ENCODE measurements around the gene RILP. TPM values are rescaled to one million over a fixed set of nuclear protein-coding genes. Genes with fewer than 3 reads are reported as not detected.

The RILP gene
- total RNA-seq, 1 experiment from 2014 or later = 27.6 TPM

GRCh38 chr17:1647802-1648171 lies 1.9 kb downstream of the RILP start:
- peak overlapping the region; percentile 76; the same call in 1 of the 2 replicates for H3K4me3 ChIP-seq (ENCODE audit: low read length)
- H3K9me2 ChIP-seq (replicated peaks; ENCODE audit: low read length) = no peaks in the 10 kb centered on the region
- ChIA-PET POLR2A (ENCODE audit: unreplicated experiment) (interaction anchor here (0.7 to 2.6 kb wide), 2 partner anchors 69 to 673 kb away, joined by 5 to 18 read pairs; no protein-coding TSS in a partner anchor), CTCF (interaction anchor here (1.1 to 2.6 kb wide), 3 partner anchors 18 to 73 kb away, joined by 4 to 24 read pairs (median 15); no protein-coding TSS in a partner anchor)
- H3K4me1 ChIP-seq (ENCODE audit: insufficient read depth, low read length) = peaks cover 24% of the 10 kb centered on the region
- no peaks in the 10 kb centered on the region for H3K79me2 ChIP-seq (ENCODE audit: low read length)
- DNase-seq = no peak
- H2AFZ ChIP-seq (ENCODE audit: low read length) = no peak overlapping the region
- no peaks in the 10 kb centered on the region for H3F3A ChIP-seq (ENCODE audit: low read length, unreplicated experiment)
- H3K9me3 ChIP-seq (ENCODE audit: low read length) = no peaks in the 10 kb centered on the region
- no peaks in the 10 kb centered on the region for H3K27me3 ChIP-seq (ENCODE audit: low read length)
- H4K20me1 ChIP-seq (ENCODE audit: low read length) = no peaks in the 10 kb centered on the region
- ATAC-seq = no peak
- H3K27ac ChIP-seq (ENCODE audit: low read length) = no peak overlapping the region
- intact Hi-C loops (cut with micrococcal nuclease) = loop anchor here (2.0 kb wide), 2 partner anchors 69 to 181 kb away; partner anchors contain the start of gene SMYD4
- peak overlapping the region; percentile 93 for H3K4me2 ChIP-seq (ENCODE audit: low read length)
- TF ChIP-seq EZH2 (IDR thresholded peaks at IDR 0.05; ENCODE audit: low read length, unreplicated experiment) = no peak
- H3K9ac ChIP-seq (ENCODE audit: low read length) = no peak overlapping the region
- peaks cover 7% of the 10 kb centered on the region; the same call in 1 of the 2 replicates for H3K36me3 ChIP-seq (ENCODE audit: low read depth, low read length)
- BruUV-seq (replicated peaks) = TSS peak; percentile 16

GRCh38 chr17:1646199-1646875 lies 3.3 kb downstream of the RILP start:
- Histone ChIP-seq H2AFZ (ENCODE audit: low read length) (no peak overlapping the region), H3K27ac (ENCODE audit: low read length) (no peak overlapping the region), H3F3A (ENCODE audit: low read length, unreplicated experiment) (no peaks in the 10 kb centered on the region), H3K4me1 (ENCODE audit: insufficient read depth, low read length) (peaks cover 24% of the 10 kb centered on the region), H3K9me3 (ENCODE audit: low read length) (no peaks in the 10 kb centered on the region), H3K4me2 (ENCODE audit: low read length) (no peak overlapping the region), H3K27me3 (ENCODE audit: low read length) (no peaks in the 10 kb centered on the region), H3K9ac (ENCODE audit: low read length) (no peak overlapping the region), H3K36me3 (ENCODE audit: low read depth, low read length) (no peaks in the 10 kb centered on the region; the same call in 1 of the 2 replicates), H3K4me3 (ENCODE audit: low read length) (no peak overlapping the region), H4K20me1 (ENCODE audit: low read length) (no peaks in the 10 kb centered on the region), H3K79me2 (ENCODE audit: low read length) (no peaks in the 10 kb centered on the region), H3K9me2 (replicated peaks; ENCODE audit: low read length) (no peaks in the 10 kb centered on the region)
- CTCF ChIA-PET = no interaction called here
- no peak for ATAC-seq
- POLR2A ChIA-PET (ENCODE audit: unreplicated experiment) = no interaction called here
- no peak for DNase-seq
- TF ChIP-seq CTCF (conservative IDR thresholded peaks at IDR 0.05; ENCODE audit: low read depth, low read length) (no peak), EZH2phosphoT487 (IDR thresholded peaks at IDR 0.05; ENCODE audit: borderline replicate concordance, low read length) (no peak), EZH2 (IDR thresholded peaks at IDR 0.05; ENCODE audit: low read length, unreplicated experiment) (no peak)
- intact Hi-C loops (cut with micrococcal nuclease) = no loop called here
- BruUV-seq (replicated peaks) = no TSS peak

- Histone ChIP-seq H3K79me2 (ENCODE audit: low read length) (no peaks in the 10 kb centered on the region), H3K27ac (ENCODE audit: low read length) (no peak within 1 kb of the TSS), H3K4me3 (ENCODE audit: low read length) (no peak within 1 kb of the TSS), H3K9ac (ENCODE audit: low read length) (no peak within 1 kb of the TSS), H3K9me2 (replicated peaks; ENCODE audit: low read length) (no peaks in the 10 kb centered on the region), H3F3A (ENCODE audit: low read length, unreplicated experiment) (no peaks in the 10 kb centered on the region), H3K36me3 (ENCODE audit: low read depth, low read length) (no peaks in the 10 kb centered on the region), H3K9me3 (ENCODE audit: low read length) (no peaks in the 10 kb centered on the region), H2AFZ (ENCODE audit: low read length) (no peak within 1 kb of the TSS), H3K4me2 (ENCODE audit: low read length) (no peak within 1 kb of the TSS), H3K4me1 (ENCODE audit: insufficient read depth, low read length) (peaks cover 24% of the 10 kb centered on the region), H3K27me3 (ENCODE audit: low read length) (no peaks in the 10 kb centered on the region), H4K20me1 (ENCODE audit: low read length) (no peaks in the 10 kb centered on the region)
- no TSS peak for BruUV-seq (replicated peaks)
- intact Hi-C loops (cut with micrococcal nuclease) = no loop called here
- POLR2A ChIA-PET (ENCODE audit: unreplicated experiment) = no interaction called here
- CTCF ChIA-PET = no interaction called here
- ATAC-seq (no peak), DNase-seq (no peak)
- TF ChIP-seq EZH2 (IDR thresholded peaks at IDR 0.05; ENCODE audit: low read length, unreplicated experiment) (no peak), EZH2phosphoT487 (IDR thresholded peaks at IDR 0.05; ENCODE audit: borderline replicate concordance, low read length) (no peak), CTCF (conservative IDR thresholded peaks at IDR 0.05; ENCODE audit: low read depth, low read length) (no peak)
Measured at GRCh38 chr17:1645207-1646171, 4.2 kb downstream of the RILP start, which contains the start of gene SCARF1. SCARF1 (minus strand) TSS chr17:1645732; CDS start chr17:1645697, 35 bp downstream.

Measured in PC-3 (cell line).